ENCODE measurements around the gene STEAP1B. TPM values are rescaled to one million over a fixed set of nuclear protein-coding genes. Genes with fewer than 3 reads are reported as not detected.

STEAP1B gene
- total and polyA plus RNA-seq, 2 donors (not counting 3 experiments of a cell fraction or from before 2014, with no cell fraction given): 32.2 to 46.1 TPM

DNA sequence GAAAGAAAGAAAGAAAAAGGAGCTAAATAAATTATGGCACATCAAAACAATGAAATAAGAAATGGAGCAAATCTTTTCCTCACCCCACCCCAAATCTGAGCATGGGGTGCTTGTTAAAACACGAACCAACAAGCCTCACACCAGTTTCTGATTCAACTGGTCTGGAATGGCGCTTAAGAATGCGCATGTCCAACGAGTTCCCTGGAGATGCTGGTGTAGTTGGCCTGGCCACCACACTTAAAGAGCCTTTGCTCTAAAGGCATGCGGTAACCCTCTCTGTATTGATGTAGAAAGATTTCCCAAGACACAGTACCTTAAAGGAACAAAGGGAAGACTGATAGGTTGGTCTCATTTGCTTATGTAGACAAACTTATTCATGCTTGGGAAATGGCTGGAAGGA lies 49.1 kb upstream of the STEAP1B start:
- H3K9me3 ChIP-seq (replicated peaks; ENCODE audit: control insufficient read depth, insufficient read depth, low read length): no peaks in the 10 kb centered on the region
- dilution Hi-C loops (cut with MboI; ENCODE audit: extremely low pct_ligation_motif_present, low sequenced_read_pairs): no loop called here
- no peak for DNase-seq (ENCODE audit: low read depth, low spot score)
- BruUV-seq (replicated peaks): no TSS peak
- H3K4me1 ChIP-seq (ENCODE audit: control insufficient read depth, extremely low read depth, insufficient read depth, low read length): peaks cover 11% of the 10 kb centered on the region
- intact Hi-C loops (cut with micrococcal nuclease): no loop called here
- TF ChIP-seq, protein P1, sequence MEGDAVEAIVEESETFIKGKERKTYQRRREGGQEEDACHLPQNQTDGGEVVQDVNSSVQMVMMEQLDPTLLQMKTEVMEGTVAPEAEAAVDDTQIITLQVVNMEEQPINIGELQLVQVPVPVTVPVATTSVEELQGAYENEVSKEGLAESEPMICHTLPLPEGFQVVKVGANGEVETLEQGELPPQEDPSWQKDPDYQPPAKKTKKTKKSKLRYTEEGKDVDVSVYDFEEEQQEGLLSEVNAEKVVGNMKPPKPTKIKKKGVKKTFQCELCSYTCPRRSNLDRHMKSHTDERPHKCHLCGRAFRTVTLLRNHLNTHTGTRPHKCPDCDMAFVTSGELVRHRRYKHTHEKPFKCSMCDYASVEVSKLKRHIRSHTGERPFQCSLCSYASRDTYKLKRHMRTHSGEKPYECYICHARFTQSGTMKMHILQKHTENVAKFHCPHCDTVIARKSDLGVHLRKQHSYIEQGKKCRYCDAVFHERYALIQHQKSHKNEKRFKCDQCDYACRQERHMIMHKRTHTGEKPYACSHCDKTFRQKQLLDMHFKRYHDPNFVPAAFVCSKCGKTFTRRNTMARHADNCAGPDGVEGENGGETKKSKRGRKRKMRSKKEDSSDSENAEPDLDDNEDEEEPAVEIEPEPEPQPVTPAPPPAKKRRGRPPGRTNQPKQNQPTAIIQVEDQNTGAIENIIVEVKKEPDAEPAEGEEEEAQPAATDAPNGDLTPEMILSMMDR (IDR thresholded peaks at IDR 0.05; ENCODE audit: extremely low read depth in 1 of 2, insufficient read depth in 1 of 2, low read depth in 1 of 2, low read length in 2 of 2): no peak
- TF ChIP-seq POLR2AphosphoS5 (IDR thresholded peaks at IDR 0.05; ENCODE audit: insufficient read depth, low read depth, low read length) (no peak), POLR2A (IDR thresholded peaks at IDR 0.05; ENCODE audit: low read depth, low read length) (no peak), FOS (IDR thresholded peaks at IDR 0.05; ENCODE audit: borderline replicate concordance, insufficient read depth, low read length) (no peak)
- TF ChIP-seq, protein P2, sequence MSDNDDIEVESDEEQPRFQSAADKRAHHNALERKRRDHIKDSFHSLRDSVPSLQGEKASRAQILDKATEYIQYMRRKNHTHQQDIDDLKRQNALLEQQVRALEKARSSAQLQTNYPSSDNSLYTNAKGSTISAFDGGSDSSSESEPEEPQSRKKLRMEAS (IDR thresholded peaks at IDR 0.05; ENCODE audit: insufficient read depth, insufficient read length): no peak
- no peak overlapping the region for H3K27ac ChIP-seq (ENCODE audit: insufficient read depth, low read depth, low read length)
- H3K4me3 ChIP-seq (replicated peaks in 1 of 3; ENCODE audit: insufficient read depth in 1 of 3, low read depth in 1 of 3, low read length in 3 of 3): no peak overlapping the region
- H3K9me1 ChIP-seq (replicated peaks; ENCODE audit: control insufficient read depth, extremely low read depth, insufficient read depth, low read length): no peaks in the 10 kb centered on the region
- H3K9ac ChIP-seq (replicated peaks; ENCODE audit: extremely low read depth, insufficient read depth, low read length): no peak overlapping the region
- FAIRE-seq: no peak
- H3K4me2 ChIP-seq (ENCODE audit: insufficient read depth, low read length): peak overlapping the region; percentile 64
- no peaks in the 10 kb centered on the region for H4K20me1 ChIP-seq (replicated peaks; ENCODE audit: control insufficient read depth, extremely low read depth, insufficient read depth, low read length)
- POLR2A ChIA-PET: no interaction called here
- H2AFZ ChIP-seq (ENCODE audit: low read depth, low read length): peak overlapping the region; percentile 86
- no peaks in the 10 kb centered on the region for H3K36me3 ChIP-seq (ENCODE audit: control insufficient read depth in 2 of 2, extremely low read depth in 1 of 2, insufficient read depth in 2 of 2, low read length in 2 of 2)
- no peaks in the 10 kb centered on the region for H3K79me2 ChIP-seq (ENCODE audit: control insufficient read depth, insufficient read depth, low read length)
- CTCF ChIA-PET: interaction anchor here (0.6 to 2.0 kb wide), 4 partner anchors 11 to 536 kb away, joined by 3 to 8 read pairs (median 4); no protein-coding TSS in a partner anchor
- peaks cover 38 to 42% of the 10 kb centered on the region in 2 experiments for H3K27me3 ChIP-seq (ENCODE audit: control insufficient read depth in 2 of 2, insufficient read depth in 2 of 2, low read length in 2 of 2)

- CTCF ChIA-PET: interaction anchor here (0.7 to 2.0 kb wide), 3 partner anchors 234 to 536 kb away, joined by 3 to 8 read pairs (median 4); no protein-coding TSS in a partner anchor
- DNase-seq (ENCODE audit: low read depth, low spot score): no peak
- Histone ChIP-seq H3K79me2 (ENCODE audit: control insufficient read depth, insufficient read depth, low read length) (no peaks in the 10 kb centered on the region), H2AFZ (ENCODE audit: low read depth, low read length) (no peak overlapping the region), H3K4me2 (ENCODE audit: insufficient read depth, low read length) (no peak overlapping the region), H3K27me3 (ENCODE audit: control insufficient read depth in 2 of 2, insufficient read depth in 2 of 2, low read length in 2 of 2) (peaks cover 36 to 42% of the 10 kb centered on the region in 2 experiments), H3K9me3 (replicated peaks; ENCODE audit: control insufficient read depth, insufficient read depth, low read length) (no peaks in the 10 kb centered on the region), H3K27ac (ENCODE audit: insufficient read depth, low read depth, low read length) (no peak overlapping the region), H3K9me1 (replicated peaks; ENCODE audit: control insufficient read depth, extremely low read depth, insufficient read depth, low read length) (no peaks in the 10 kb centered on the region), H3K4me3 (replicated peaks in 1 of 3; ENCODE audit: insufficient read depth in 1 of 3, low read depth in 1 of 3, low read length in 3 of 3) (no peak overlapping the region), H3K4me1 (ENCODE audit: control insufficient read depth, extremely low read depth, insufficient read depth, low read length) (peaks cover 11% of the 10 kb centered on the region), H3K36me3 (ENCODE audit: control insufficient read depth in 2 of 2, extremely low read depth in 1 of 2, insufficient read depth in 2 of 2, low read length in 2 of 2) (no peaks in the 10 kb centered on the region), H3K9ac (replicated peaks; ENCODE audit: extremely low read depth, insufficient read depth, low read length) (no peak overlapping the region), H4K20me1 (replicated peaks; ENCODE audit: control insufficient read depth, extremely low read depth, insufficient read depth, low read length) (no peaks in the 10 kb centered on the region)
- intact Hi-C loops (cut with micrococcal nuclease) (no loop called here), dilution Hi-C loops (cut with MboI; ENCODE audit: extremely low pct_ligation_motif_present, low sequenced_read_pairs) (no loop called here)
- POLR2A ChIA-PET: no interaction called here
- FAIRE-seq: no peak
- BruUV-seq (replicated peaks): no TSS peak
- TF ChIP-seq POLR2A (IDR thresholded peaks at IDR 0.05; ENCODE audit: low read depth, low read length) (no peak), EZH2 (IDR thresholded peaks at IDR 0.05; ENCODE audit: borderline replicate concordance, low read depth, low read length, severe bottlenecking) (no peak), FOS (IDR thresholded peaks at IDR 0.05; ENCODE audit: borderline replicate concordance, insufficient read depth, low read length) (no peak), MYC (IDR thresholded peaks at IDR 0.05; ENCODE audit: low read depth, low read length) (no peak), POLR2AphosphoS5 (IDR thresholded peaks at IDR 0.05; ENCODE audit: insufficient read depth, low read depth, low read length) (no peak), GATA2 (IDR thresholded peaks at IDR 0.05; ENCODE audit: insufficient read depth, insufficient read length, low read depth, low read length) (no peak), JUN (IDR thresholded peaks at IDR 0.05; ENCODE audit: borderline replicate concordance, insufficient read depth, insufficient read length, low read depth) (no peak)
- TF ChIP-seq, protein P2 (IDR thresholded peaks at IDR 0.05; ENCODE audit: insufficient read depth, insufficient read length): no peak
- TF ChIP-seq, protein P1 (IDR thresholded peaks at IDR 0.05; ENCODE audit: extremely low read depth in 1 of 2, insufficient read depth in 1 of 2, low read depth in 1 of 2, low read length in 2 of 2): no peak
Observed at GRCh38 chr7:22548313-22548712, 48.3 kb upstream of the STEAP1B start.
